HG03342 (cell line): ENCODE data around the gene CILP2.
A peak's percentile ranks its signal among the peaks of the same experiment; 100 is the strongest.

Source experiments
- ATAC-seq: cut with Tn5 transposase; IDR thresholded peaks from one replicate; pipeline ENCODE4 v1.9.1; 2021; ENCODE audit warnings: mild to moderate bottlenecking, moderate library complexity; ENCODE audit not compliant: unreplicated experiment

CILP2 gene

GRCh38 chr19:19504754-19505668 lies 33.1 kb upstream of the CILP2 start:
- no peak for ATAC-seq

DNA sequence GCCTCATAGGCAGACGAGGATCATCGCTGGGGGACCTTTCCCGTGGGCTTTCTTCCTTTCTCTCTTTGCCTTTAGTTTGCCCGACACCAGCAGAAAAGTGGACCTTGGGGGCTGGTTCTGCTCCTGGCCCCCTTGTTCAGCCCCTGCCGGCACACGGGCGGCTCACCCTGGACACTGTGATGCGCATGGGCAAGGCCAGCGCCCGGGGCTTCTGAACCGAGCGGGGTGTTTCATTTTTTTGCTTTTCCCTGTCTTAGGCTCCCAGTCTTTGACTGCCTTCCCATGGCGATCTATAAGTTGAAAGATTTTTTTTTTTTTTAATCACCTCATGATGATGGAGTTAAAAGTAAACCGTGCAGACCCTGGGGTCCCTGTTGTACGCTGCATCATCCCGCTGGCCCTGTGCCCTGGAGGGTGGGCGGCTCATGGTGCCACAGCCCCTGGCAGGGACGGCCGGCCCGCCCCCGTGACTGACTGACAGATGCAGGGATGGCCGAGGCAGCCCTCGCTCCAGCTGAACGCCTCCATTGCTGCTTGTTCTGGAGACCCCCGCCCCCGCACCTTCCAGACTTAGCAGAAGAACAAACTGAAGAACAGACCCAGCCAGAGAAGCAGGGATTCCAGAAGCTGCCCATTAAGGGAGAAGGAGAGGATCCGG lies 32.3 kb upstream of the CILP2 start:
- no peak for ATAC-seq

- ATAC-seq: no peak
These were observed 31.5 kb upstream of the CILP2 start for GRCh38 chr19:19506592-19506991.

DNA sequence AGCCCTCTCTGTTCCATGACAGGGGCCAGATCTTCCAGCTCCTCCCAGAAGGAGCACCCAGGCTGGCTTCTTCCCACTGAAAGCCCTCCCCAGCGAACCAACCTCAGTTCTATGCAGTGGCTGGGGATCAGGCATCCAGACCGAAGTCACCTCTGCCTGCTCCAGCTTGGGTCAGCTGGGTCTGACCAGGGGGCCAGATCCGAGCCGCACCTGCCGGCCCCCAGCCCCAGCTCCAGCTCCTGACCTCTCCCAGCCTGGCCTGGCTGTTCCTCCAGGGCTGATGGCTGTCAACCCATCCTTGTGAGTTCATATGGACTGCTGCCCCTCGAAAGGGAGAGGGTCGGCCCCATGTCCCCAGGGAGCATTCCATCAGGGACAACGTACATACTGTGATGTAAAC lies 30.7 kb upstream of the CILP2 start:
- no peak for ATAC-seq

DNA sequence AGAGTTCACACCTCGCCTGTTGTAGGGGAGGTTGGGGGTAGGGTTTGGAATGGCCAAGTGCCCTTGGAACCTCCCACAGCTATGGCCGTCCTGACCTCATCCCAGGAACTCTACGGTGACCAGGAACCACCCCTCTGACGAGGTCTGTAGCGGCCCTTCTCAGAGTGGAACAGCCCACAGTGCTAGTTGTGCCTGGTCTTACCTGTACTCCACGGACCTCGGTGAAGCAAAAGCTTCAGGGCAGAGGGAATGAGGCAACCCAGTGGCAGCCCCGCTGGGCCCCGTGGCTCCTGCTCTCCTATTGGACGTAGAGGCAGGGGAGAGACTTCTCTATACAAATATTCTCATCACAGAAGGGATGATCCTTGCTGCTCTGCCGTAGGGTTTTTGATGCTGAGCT lies 29.8 kb upstream of the CILP2 start:
- no peak for ATAC-seq

GRCh38 chr19:19510432-19510831 lies 27.6 kb upstream of the CILP2 start:
- no peak for ATAC-seq

DNA sequence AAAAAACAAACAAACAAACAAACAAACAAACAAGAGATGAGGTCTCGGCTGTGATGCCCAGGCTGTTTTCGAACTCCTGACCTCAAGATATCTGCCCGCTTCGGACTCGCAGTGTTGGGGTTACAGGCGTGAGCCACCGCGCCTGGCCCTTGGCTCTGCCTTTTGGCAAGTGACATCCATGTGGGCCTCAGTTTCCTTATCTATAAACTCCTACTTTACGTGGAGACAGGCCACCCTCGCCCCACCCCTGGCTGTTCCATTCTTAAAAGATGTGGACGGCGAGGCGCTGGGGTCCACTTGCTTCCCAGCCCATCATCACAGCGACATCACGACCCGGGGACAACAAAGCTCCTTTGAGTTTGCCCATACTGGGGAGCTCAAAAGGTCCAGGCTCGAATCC lies 24.4 kb upstream of the CILP2 start:
- no peak for ATAC-seq

DNA sequence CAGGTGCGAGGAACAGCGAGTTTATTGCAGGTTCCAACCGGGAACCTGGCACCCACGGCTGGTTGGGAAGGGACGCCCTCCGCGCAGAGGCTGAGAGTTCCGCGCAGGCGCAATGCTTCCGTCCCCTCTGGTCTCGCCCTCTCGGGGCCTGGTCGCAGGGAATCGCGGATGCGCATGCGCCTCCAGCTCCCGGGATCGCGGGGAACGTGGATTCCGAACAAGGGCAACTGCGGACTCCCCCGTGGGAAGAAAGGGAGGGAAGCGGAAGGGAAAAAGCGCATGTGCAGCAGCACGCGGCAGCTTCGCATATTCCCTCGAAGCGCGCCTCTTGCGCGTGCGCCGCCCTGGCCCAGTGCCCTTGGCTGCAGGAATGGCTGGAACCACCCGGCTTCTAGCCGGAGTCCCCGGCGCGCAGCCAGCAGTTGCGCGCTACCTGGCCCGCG lies 23.8 kb upstream of the CILP2 start:
- no peak for ATAC-seq

DNA sequence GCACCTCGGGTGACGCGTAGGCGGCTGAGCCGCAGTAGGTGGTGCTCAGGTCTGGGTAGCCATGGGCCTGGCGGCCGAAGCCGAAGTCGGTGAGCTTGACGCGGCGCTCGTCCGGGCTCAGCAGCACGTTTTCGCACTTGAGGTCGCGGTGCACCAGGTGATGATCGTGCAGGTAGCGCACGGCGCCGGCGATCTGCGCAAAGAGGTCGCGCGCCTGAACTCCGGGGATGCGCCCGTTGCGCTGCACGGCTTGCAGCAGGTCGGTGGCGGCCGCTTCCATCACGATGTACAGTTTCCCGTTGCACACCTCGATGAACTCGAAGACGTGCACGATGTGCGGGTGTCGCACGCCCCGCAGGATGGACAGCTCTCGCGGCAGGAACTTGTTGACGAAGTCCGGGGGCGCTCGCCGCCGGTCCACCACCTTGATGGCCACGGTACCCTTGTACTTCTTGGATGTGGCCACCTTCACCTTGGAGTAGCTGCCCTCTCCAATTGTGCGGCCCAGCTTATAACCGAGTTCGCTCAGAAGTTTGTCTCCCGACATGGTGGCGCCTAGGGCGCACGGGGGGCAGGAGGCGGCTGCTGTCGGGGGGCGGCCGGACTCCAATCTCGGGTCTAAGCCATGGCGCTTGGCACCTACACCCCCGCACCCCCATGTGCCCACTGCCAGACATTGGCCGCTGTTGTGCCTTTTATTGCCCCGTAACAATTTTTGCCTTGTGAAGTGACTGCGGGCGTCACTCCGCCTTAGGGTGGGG lies 23.0 kb upstream of the CILP2 start, which contains the start of gene TSSK6:
Gene TSSK6 (minus strand): TSS at position 668 of the 761 bp plus-strand sequence. CDS start 121 bp downstream, at position 547.
- no peak for ATAC-seq

DNA sequence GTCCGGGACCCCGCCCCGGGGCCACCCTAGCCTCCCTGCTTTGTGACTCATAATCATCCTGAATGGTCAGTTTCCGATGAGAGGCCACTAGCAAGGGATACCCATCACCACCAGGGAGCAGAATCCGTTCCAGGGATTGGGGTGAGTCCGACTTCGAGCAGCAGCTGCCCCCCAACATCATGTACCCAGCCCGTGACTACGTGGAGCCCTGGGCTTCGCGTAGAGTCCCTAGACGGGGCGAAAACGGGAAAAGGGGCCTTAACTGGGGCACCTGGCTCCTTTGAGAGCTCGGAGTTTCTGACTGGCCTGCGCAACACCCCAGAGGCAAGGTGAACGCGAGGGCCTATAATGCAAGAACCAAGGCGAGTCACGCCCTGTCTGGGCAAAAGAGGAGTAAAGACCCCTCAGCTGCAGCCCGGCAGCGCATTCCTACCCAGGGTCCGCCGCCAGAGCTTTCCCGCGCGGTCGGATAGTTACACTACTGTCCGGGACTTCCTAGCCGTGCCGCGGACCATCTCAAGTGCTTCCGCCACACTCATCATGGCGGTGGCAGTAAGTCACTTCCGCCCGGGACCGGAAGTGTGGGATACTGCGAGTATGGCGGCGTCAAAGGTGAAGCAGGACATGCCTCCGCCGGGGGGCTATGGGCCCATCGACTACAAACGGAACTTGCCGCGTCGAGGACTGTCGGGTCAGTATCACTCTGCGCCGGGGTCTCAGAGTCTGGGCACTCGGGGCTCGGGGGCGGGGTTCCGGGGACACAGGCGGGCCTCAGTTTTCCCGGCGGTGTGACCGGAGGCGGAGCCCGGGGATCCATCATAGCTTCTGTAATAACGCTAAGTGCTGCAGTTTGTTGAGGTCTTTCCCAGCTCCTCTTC lies 22.2 kb upstream of the CILP2 start, which contains the start of gene NDUFA13:
Gene NDUFA13 (plus strand): TSS at position 584 of the 878 bp plus-strand sequence. CDS start 14 bp downstream, at position 598.
- ATAC-seq: peak; percentile 80

GRCh38 chr19:19517235-19517619 lies 20.8 kb upstream of the CILP2 start:
- no peak for ATAC-seq

DNA sequence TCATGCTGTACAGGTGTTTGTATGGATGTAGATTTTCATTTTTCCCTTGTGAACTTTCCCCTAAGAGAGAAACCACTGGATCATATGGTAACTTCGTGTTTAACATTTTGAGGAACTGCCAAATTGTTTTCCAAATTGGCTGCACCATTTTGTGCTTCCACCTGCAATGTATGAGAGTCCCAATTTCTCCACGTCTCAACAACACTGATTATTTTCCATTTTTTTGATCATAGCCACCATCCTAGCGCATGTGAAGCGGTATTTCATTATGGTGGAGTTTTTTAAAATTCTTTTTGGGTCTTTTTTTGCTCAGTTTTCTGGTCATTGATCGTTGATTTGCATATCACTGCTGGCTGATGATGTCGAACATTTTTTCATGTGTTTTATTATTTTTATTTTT lies 17.1 kb upstream of the CILP2 start:
- no peak for ATAC-seq

GRCh38 chr19:19523177-19523576 lies 14.9 kb upstream of the CILP2 start:
- ATAC-seq: no peak

GRCh38 chr19:19524053-19524452 lies 14.0 kb upstream of the CILP2 start:
- no peak for ATAC-seq

DNA sequence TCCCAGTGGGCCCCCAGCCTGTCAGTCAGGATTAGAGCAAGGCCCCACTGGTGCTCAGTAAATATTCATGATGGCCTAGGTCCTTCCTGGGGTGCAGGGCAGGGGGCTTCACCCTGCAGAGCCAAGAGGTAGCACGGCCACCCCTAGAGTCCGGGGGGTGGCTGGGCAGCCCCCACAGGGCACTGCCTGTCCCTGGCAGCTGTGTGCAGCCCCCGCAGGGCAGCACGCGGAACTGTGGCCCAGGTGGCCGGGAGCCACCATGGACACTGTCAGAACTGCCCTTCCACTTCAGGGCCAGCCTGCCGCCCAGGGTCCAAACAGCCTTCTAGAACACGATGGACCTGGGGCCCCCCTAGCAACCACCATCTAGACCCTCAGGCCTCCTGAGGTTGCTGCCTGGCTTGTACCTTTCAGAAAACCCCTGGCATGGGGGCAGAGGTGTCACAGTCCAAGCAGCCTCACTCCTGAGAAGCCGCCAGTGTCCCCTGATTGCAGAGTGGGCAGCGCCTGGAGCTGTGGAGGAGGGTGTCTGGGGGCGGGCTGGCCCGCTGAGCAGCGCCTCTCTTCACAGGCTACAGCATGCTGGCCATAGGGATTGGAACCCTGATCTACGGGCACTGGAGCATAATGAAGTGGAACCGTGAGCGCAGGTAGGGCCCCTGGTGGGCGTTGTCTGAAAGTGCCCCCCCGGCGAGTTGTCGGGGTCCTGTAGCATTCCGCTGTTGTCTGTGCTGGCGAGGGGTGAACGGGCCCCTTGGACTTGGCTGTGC lies 12.3 kb upstream of the CILP2 start:
- ATAC-seq: no peak

GRCh38 chr19:19526581-19527370 lies 11.3 kb upstream of the CILP2 start:
- ATAC-seq: no peak

- no peak for ATAC-seq
These were observed 10.8 kb upstream of the CILP2 start for GRCh38 chr19:19527371-19527656.

DNA sequence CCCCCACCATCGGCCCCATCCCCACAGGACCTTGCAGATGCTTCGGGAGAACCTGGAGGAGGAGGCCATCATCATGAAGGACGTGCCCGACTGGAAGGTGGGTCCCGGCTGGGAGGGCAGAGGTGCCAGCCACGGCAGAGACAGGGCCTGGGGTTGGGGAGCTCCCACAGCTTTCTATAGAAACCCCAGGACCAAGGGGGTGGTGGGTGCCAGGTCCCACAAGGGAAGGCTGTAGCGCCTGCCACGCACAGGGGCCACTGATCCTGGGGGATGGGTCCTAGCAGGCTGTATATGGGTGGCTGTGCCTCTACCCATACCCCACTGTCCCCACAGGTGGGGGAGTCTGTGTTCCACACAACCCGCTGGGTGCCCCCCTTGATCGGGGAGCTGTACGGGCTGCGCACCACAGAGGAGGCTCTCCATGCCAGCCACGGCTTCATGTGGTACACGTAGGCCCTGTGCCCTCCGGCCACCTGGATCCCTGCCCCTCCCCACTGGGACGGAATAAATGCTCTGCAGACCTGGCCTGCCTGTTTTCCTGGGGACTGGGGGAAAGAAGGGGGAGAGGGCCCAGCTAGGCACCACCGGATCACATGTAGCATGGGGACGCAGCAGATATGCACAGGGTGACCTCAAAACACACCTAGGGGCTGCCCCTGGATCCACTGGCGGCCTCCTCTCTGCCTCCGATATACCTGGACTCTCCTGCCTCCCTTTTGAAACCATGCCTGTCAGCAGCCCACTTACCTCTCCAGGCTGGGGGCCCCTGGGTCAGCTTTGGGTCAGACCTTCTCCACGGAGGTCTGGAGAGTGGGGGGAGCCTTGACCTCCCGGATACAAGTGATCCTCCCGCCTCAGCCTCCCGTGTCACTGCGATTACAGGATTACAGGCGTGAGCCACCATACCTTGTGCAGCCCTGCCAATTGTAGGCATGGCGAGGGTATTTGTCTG lies 10.1 kb upstream of the CILP2 start:
- ATAC-seq: no peak
